ENCODE measurements around the gene RAD51.

RAD51 gene

GRCh38 chr15:40763801-40764628, 69.0 kb downstream of the RAD51 start, which contains the start of gene GCHFR:
Gene GCHFR, plus strand, starts transcription at chr15:40764068. Its CDS starts 113 bp downstream, at chr15:40764181.
- DNase-seq = peak; percentile 69

GRCh38 chr15:40764629-40765103, 69.7 kb downstream of the RAD51 start:
- DNase-seq = no peak

DNA sequence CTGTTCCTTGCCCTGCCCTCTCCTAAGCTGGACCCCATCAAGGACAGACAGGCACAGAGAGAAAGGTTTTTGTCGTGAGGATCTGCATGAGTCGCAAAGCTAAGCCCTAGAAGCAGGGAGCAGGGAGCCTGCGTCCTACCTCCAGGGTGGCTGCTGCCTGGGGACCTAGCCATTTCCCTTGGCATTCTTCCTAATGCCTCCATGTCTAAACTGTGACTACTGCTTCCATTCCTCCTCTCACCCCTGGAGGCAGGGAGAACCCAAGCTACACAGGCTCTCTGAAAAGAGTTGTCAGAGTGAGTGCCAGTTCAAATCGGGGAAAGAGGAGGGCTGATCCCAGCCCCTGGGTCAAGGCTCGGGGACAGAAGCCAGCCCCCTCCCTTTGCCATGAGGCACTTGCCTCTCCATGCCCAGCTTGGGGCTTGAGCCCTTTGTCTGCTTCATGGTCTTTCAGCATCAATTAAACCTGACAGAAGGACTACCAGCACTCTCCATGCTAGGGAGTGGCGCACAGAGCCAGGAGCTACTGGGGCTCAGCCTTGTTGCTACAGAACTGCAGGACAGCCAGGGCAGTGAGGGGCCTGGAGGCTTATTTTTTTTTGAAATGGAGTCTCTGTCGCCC, 71.3 kb downstream of the RAD51 start:
- DNase-seq = no peak

GRCh38 chr15:40766906-40767837, 72.2 kb downstream of the RAD51 start:
- DNase-seq = no peak

DNA sequence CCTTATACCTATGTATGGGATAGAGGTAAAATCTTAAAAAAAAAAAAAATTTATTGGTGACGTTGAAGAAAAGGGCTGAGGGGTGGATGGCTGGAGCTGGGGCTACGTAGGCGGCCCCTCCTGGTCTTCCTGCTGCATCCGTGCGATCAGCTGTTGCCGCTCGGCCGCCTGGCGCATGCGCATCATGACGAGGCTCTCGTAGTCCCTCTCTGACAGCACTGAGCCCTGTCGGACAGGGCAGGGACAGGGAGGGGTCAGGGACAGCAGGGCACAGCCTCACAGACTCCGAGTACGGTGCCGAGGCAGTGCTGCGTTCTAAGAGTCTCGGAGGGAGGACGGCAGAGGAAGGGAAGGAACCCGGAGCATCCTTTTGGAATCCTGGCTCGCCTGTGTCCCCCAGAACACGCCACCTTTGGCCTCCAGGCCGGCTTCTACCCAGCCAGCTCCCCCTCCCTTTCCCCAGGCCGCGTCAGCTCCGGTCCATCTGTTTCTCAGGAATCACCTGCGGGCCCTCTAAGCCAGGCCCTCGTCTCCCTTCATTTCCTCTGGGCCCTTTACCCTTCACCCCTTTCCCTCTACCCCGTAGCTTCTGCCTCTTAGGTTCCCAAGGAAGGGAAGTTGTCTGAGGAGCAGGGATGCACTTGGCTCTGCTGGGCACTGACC, 73.0 kb downstream of the RAD51 start:
- no peak for DNase-seq

DNA sequence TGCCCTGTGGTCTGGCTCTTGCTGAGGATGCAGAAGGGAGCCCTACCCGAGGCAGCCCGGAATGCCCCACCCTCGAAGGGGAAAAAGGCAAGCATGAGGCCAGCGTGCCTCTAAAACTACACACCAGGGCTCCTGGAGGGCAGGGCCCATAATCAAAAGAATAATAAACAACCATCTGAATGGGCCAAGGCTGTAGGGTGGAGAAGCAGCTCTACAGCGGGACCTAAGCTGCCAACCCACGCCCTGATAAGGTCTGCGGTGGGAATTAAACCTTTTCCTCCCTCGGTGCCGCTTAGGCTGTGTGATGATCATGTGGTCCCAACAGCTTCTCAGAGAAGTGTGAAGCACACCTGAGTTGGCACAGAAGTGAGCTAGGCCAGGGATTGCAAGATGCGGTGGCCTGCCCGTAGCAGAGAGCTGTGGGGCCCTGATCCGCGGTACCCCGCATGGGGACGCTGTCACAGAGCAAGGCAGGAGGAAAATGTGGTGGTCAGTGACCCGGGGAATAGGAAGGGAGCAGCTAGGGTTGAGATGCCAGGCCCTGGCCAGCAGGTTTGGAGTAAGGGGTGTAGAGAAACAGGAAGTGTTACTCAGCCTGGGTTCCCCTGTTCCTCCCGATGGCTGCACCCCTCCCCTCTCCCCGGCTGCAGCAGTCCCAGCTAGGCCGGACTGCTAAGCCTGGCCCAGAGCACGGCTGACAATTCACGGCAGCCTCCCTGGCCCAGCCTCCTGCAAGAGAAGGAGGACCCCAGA, 73.7 kb downstream of the RAD51 start:
- DNase-seq = no peak

- peak; percentile 75 for DNase-seq
These were observed 74.5 kb downstream of the RAD51 start, which contains the start of gene C15orf62 for GRCh38 chr15:40769274-40770146. Gene C15orf62, plus strand, starts transcription at chr15:40769980. Its CDS starts 516 bp downstream, at chr15:40770496.

DNA sequence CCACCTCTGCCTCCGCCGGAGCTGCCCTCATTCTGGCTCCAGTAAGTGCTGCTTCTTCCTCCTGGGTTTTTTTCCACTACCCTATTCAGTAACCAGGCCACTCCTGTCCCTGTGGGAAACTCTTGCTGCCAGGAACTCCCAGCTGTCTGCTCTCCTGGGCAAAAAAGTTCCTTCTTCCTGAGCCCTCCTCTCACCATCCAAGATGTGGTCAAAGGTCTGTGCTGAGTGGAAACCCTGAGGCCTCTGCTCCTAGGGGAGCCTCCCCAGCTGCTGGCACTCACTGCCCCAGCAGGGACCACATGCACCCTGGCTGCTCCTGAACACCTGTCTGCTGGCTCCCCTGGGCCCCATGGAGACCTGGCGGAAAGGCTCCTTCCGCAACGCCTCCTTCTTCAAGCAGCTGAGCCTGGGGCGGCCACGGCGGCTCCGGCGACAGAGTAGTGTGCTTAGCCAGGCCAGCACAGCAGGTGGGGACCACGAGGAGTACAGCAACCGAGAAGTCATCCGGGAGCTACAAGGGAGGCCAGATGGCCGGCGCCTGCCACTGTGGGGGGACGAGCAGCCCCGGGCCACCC, 75.3 kb downstream of the RAD51 start:
- DNase-seq = no peak

DNA sequence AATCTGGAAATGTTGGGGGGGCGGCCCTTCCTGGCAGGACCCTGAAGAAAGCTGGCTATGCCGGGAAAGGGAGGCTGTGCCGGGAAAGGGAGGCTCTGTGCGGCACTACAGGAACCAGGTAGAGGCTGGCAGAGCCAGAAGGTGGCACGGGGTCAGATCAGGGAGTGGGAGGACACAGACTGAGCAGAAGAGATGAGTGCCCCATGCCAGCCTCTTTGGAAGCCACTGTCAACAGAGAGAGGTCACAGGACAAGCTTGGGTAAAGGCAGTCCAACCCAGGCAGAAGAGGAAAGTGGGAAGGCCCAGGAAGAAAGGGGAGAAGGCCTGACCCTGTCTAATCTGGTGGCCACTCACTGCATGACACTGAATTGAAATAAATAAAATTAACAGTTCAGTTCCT, 76.3 kb downstream of the RAD51 start:
- no peak for DNase-seq

GRCh38 chr15:40772014-40772413, 77.0 kb downstream of the RAD51 start:
- no peak for DNase-seq

DNA sequence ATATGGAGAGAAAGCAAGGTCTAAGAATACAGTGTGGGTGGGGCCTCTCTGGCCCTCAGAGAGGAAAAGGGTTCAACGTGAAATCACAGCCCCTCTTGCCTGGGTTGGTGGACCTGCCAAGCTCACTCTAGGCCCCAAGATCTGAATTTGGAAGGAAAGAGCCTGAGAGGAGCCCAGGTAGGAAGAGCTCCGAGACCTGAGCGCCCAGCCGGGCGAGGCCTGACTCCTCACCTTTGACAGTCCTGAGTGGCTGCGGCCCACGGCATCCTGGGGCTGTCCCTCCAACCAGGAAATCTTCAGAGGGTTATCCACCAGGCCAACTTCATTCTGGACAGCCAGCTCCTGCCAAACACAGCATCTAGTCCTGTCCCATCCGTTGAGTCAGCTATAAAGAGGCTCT, 78.5 kb downstream of the RAD51 start:
- DNase-seq = no peak

GRCh38 chr15:40773902-40774301, 78.9 kb downstream of the RAD51 start:
- no peak for DNase-seq

- DNase-seq = no peak
These were observed 80.0 kb downstream of the RAD51 start for GRCh38 chr15:40775007-40775406.

- DNase-seq = no peak
These were observed 81.0 kb downstream of the RAD51 start for GRCh38 chr15:40775740-40776536.

GRCh38 chr15:40776537-40777141, 81.7 kb downstream of the RAD51 start:
- no peak for DNase-seq

All from stimulated activated CD4-positive, alpha-beta T cell treated with anti-CD3 and anti-CD28 coated beads, Interleukin-4, amount 100 ng/mL, for 1 hour (primary cell).